Natural killer cell (primary cell): ENCODE measurements around the gene CCDC47. TPM values are rescaled to one million over a fixed set of nuclear protein-coding genes. Genes with fewer than 3 reads are reported as not detected.

Experiments
- ATAC-seq, 3 donors: fragments of 150-1000 bp in 2 of 3; fragments of 200-7000 bp in 1 of 3; cut with Tn5 transposase; 1 replicate in 1 of 3; 2 replicates in 2 of 3; pipeline ENCODE4 v1.10.0; 2021; ENCODE audit warnings: mild to moderate bottlenecking in 2 of 3, moderate library complexity in 2 of 3
- DNase-seq, 2 donors: peaks; one replicate each; pipeline versions ENCODE4 v3.0.0 to v3.0.0-alpha.2; 2013 to 2021; ENCODE audit warnings: mixed read lengths in 1 of 2
- H3K27ac ChIP-seq: one replicate; pipeline ENCODE4 v1.5.1; 2013; ENCODE audit warnings: mild to moderate bottlenecking, low read length
- H3K27me3 ChIP-seq: one replicate; pipeline ENCODE4 v1.6.1; 2013; ENCODE audit warnings: low read length; ENCODE audit not compliant: control insufficient read depth, insufficient read depth
- H3K36me3 ChIP-seq: one replicate; pipeline ENCODE4 v1.6.1; 2013; ENCODE audit warnings: low read length; ENCODE audit not compliant: control insufficient read depth, insufficient read depth
- H3K4me1 ChIP-seq: one replicate; pipeline ENCODE4 v1.6.1; 2013; ENCODE audit warnings: low read length; ENCODE audit not compliant: control insufficient read depth, insufficient read depth
- H3K4me3 ChIP-seq: one replicate; pipeline ENCODE4 v1.5.1; 2013; ENCODE audit warnings: low read length
- H3K9me3 ChIP-seq: one replicate; pipeline ENCODE4 v1.6.1; 2013; ENCODE audit warnings: low read length; ENCODE audit not compliant: control insufficient read depth, insufficient read depth
- H3K27ac Mint-ChIP-seq, 2 donors: one replicate each; pipeline ENCODE4 v1.8.0; 2022; ENCODE audit warnings: mild to moderate bottlenecking in 2 of 2, mixed read lengths in 2 of 2, moderate library complexity in 1 of 2
- H3K27me3 Mint-ChIP-seq, 2 donors: one replicate each; pipeline ENCODE4 v1.8.0; 2022; ENCODE audit warnings: low read depth in 2 of 2, mixed read lengths in 2 of 2
- H3K36me3 Mint-ChIP-seq: one replicate; pipeline ENCODE4 v1.8.0; 2022; ENCODE audit warnings: mixed read lengths
- H3K4me1 Mint-ChIP-seq, 2 donors: one replicate each; pipeline ENCODE4 v1.8.0; 2022; ENCODE audit warnings: mixed read lengths in 2 of 2
- H3K4me3 Mint-ChIP-seq: one replicate; pipeline ENCODE4 v1.8.0; 2022; ENCODE audit warnings: mild to moderate bottlenecking, moderate library complexity, mixed read lengths
- H3K9me3 Mint-ChIP-seq, 2 donors: one replicate each; pipeline ENCODE4 v1.8.0; 2022; ENCODE audit warnings: mixed read lengths in 2 of 2
- WGBS: methylation state at CpG from one replicate; pipeline ENCODE4 v1.1.7; 2013; ENCODE audit warnings: missing lambda C conversion rate; ENCODE audit not compliant: insufficient coverage; 5-methylcytosine and 5-hydroxymethylcytosine counted together
- intact Hi-C: fragments of 100-400 bp; cut with micrococcal nuclease; formaldehyde crosslinking; loops from one replicate; pipeline ENCODE4 v1.14.2; 2022
- total RNA-seq, 4 donors: library from RNA; stranded (reverse); fragments of 120-200 nt in 1 of 4; gene quantifications; one replicate each; pipeline versions ENCODE4 v1.2.3 to v1.2.4, GENCODE V29; 2013 to 2022
- TF ChIP-seq, protein P1 (sequence below): fragments of 200-600 bp; IDR thresholded peaks from one replicate; pipeline ENCODE4 v1.8.0; 2022; ENCODE audit warnings: antibody characterized with exemption

CCDC47 gene
- total RNA-seq, 3 donors from 2014 or later (not counting 1 experiment from before 2014, with no cell fraction given) = 37.9 to 45.2 (median 41.7) TPM

DNA sequence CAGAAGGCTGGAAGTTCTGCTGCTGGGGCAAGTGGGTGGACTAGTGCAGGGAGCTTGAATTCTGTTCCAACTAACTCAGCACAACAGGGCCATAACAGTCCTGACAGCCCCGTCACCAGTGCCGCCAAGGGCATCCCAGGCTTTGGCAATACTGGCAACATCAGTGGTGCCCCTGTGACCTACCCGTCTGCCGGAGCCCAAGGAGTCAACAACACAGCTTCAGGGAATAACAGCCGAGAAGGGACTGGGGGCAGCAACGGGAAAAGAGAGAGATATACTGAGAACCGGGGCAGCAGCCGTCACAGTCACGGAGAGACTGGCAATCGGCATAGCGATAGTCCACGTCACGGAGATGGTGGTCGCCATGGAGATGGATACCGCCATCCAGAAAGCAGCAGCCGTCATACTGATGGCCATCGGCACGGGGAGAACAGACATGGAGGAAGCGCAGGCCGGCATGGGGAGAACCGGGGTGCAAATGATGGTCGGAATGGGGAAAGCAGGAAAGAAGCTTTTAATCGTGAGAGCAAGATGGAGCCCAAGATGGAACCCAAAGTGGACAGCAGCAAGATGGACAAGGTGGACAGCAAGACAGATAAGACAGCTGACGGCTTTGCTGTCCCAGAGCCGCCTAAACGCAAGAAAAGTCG is 44.5 kb upstream of the CCDC47 start:
- no peaks in the 10 kb centered on the region for H3K9me3 Mint-ChIP-seq
- TF ChIP-seq, protein P1, sequence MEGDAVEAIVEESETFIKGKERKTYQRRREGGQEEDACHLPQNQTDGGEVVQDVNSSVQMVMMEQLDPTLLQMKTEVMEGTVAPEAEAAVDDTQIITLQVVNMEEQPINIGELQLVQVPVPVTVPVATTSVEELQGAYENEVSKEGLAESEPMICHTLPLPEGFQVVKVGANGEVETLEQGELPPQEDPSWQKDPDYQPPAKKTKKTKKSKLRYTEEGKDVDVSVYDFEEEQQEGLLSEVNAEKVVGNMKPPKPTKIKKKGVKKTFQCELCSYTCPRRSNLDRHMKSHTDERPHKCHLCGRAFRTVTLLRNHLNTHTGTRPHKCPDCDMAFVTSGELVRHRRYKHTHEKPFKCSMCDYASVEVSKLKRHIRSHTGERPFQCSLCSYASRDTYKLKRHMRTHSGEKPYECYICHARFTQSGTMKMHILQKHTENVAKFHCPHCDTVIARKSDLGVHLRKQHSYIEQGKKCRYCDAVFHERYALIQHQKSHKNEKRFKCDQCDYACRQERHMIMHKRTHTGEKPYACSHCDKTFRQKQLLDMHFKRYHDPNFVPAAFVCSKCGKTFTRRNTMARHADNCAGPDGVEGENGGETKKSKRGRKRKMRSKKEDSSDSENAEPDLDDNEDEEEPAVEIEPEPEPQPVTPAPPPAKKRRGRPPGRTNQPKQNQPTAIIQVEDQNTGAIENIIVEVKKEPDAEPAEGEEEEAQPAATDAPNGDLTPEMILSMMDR = no peak
- ATAC-seq (no peak), DNase-seq (no peak)
- no peaks in the 10 kb centered on the region for H3K27me3 Mint-ChIP-seq
- H3K4me3 ChIP-seq = no peak overlapping the region
- H3K9me3 ChIP-seq = no peaks in the 10 kb centered on the region
- peaks cover 93% of the 10 kb centered on the region for H3K36me3 ChIP-seq
- peak overlapping the region in 1 of 2 donors; percentile 67 for H3K27ac Mint-ChIP-seq
- no peaks in the 10 kb centered on the region for H3K27me3 ChIP-seq
- 98% methylated on average over 27 of the region's 27 CpGs for WGBS
- peaks cover 5% of the 10 kb centered on the region for H3K4me1 ChIP-seq
- peaks cover 31% of the 10 kb centered on the region for H3K36me3 Mint-ChIP-seq
- intact Hi-C loops = no loop called here
- no peak overlapping the region for H3K4me3 Mint-ChIP-seq
- peaks cover 8 to 13% of the 10 kb centered on the region in 2 donors for H3K4me1 Mint-ChIP-seq
- no peak overlapping the region for H3K27ac ChIP-seq

DNA sequence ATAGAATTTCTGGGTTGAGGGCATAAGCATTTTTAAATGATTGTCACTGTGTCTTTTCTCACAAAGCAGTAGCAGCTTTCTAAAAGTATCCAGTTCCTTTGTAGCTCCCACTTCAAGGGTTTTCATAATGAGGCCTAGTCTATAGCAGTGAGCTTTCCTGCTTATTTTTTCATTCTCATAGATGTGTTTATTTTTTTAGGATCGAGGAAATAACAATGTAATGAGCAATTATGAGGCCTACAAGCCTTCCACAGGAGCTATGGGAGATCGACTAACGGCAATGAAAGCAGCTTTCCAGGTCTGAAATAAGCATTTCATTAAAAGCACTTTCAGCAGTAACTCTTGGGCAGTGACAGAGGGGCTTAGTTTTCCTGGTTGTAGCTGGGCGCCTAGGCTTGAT is 43.3 kb upstream of the CCDC47 start:
- no peak overlapping the region for H3K4me3 ChIP-seq
- no peak overlapping the region for H3K27ac Mint-ChIP-seq
- intact Hi-C loops = no loop called here
- peaks cover 93% of the 10 kb centered on the region for H3K36me3 ChIP-seq
- no peak for DNase-seq
- TF ChIP-seq, protein P1 = no peak
- no peak for ATAC-seq
- H3K4me3 Mint-ChIP-seq = no peak overlapping the region
- no peak overlapping the region for H3K27ac ChIP-seq
- H3K27me3 Mint-ChIP-seq = no peaks in the 10 kb centered on the region
- no peaks in the 10 kb centered on the region for H3K9me3 Mint-ChIP-seq
- peaks cover 3 to 9% of the 10 kb centered on the region in 2 donors for H3K4me1 Mint-ChIP-seq
- peaks cover 32% of the 10 kb centered on the region for H3K36me3 Mint-ChIP-seq
- WGBS = 94% methylated on average over 4 of the region's 4 CpGs
- H3K27me3 ChIP-seq = no peaks in the 10 kb centered on the region
- H3K4me1 ChIP-seq = peaks cover 5% of the 10 kb centered on the region
- no peaks in the 10 kb centered on the region for H3K9me3 ChIP-seq

DNA sequence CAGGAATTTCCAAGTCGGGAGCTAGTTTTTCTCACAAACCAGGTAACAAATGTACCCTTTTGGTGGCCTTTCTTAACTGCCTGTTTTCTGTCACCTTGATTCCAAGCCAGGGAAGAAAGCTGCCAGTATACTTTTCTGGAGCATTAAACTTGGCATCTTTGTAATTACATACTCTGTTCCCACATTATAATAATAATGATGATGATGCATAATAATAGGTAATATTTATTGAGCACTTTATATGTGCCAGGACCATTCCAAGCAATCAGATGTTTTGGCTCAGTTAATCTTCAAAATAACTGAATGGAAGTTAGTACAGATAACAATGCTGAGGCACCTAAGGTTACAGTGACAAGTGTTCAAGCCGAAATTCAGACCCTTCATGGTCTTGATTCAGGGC is 42.7 kb upstream of the CCDC47 start:
- Mint-ChIP-seq H3K4me3 (no peak overlapping the region), H3K4me1 (peaks cover 0 to 8% of the 10 kb centered on the region in 2 donors), H3K36me3 (peaks cover 32% of the 10 kb centered on the region), H3K27me3 (no peaks in the 10 kb centered on the region), H3K9me3 (no peaks in the 10 kb centered on the region), H3K27ac (no peak overlapping the region)
- peaks cover 93% of the 10 kb centered on the region for H3K36me3 ChIP-seq
- ATAC-seq (no peak), DNase-seq (no peak)
- H3K4me3 ChIP-seq = no peak overlapping the region
- TF ChIP-seq, protein P1 = no peak
- H3K9me3 ChIP-seq = no peaks in the 10 kb centered on the region
- peaks cover 5% of the 10 kb centered on the region for H3K4me1 ChIP-seq
- no peak overlapping the region for H3K27ac ChIP-seq
- no peaks in the 10 kb centered on the region for H3K27me3 ChIP-seq
- intact Hi-C loops = no loop called here
- 95% methylated on average over 2 of the region's 2 CpGs for WGBS

DNA sequence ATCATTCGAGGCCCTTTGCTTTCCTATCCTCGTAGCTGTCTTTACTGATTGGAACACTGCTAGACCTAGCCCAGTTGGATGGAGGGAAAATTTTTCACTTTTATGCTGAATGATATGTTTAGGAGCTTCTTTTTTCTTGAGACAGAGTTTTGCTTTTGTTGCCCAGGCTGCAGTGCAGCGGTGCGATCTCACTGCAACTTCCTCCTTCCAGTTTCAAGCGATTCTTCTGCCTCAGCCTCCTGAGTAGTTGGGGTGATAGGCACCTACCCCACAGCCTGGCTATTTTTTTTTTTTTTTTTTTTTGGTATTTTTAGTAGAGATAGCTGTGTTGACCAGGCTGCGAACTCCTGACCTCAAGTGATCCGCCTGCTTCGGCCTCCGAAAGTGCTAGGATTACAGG is 36.6 kb upstream of the CCDC47 start:
- H3K9me3 ChIP-seq = no peaks in the 10 kb centered on the region

More for the DNA sequence above, 36.6 kb upstream of the CCDC47 start:
- no peaks in the 10 kb centered on the region for H3K27me3 ChIP-seq
- intact Hi-C loops = no loop called here
- H3K4me3 ChIP-seq = no peak overlapping the region
- no peaks in the 10 kb centered on the region for H3K9me3 Mint-ChIP-seq
- H3K36me3 ChIP-seq = peaks cover 93% of the 10 kb centered on the region
- H3K27ac ChIP-seq = no peak overlapping the region
- no peak overlapping the region for H3K4me3 Mint-ChIP-seq
- ATAC-seq (no peak), DNase-seq (no peak)
- 75% methylated on average over 7 of the region's 9 CpGs for WGBS
- no peaks in the 10 kb centered on the region for H3K4me1 Mint-ChIP-seq
- H3K36me3 Mint-ChIP-seq = peaks cover 37% of the 10 kb centered on the region
- H3K27me3 Mint-ChIP-seq = no peaks in the 10 kb centered on the region
- H3K27ac Mint-ChIP-seq = no peak overlapping the region
- TF ChIP-seq, protein P1 = no peak
- H3K4me1 ChIP-seq = no peaks in the 10 kb centered on the region
